ENCODE measurements around the gene SCN9A.

- TF ChIP-seq CTCF (IDR thresholded peaks at IDR 0.05; ENCODE audit: insufficient read depth, low read depth, low read length): no peak
- TF ChIP-seq EZH2 (IDR thresholded peaks at IDR 0.05; ENCODE audit: insufficient read depth, low read length): no peak
Observed at GRCh38 chr2:166230724-166231070, 145.0 kb downstream of the SCN9A start.
